ENCODE measurements around the gene NPIPB8.
"Not testable (repeated sequence)": the region's sequence is repeated elsewhere in the genome, so short reads cannot be mapped to it uniquely, and the experiment has no call there.

Gene NPIPB8

GRCh38 chr16:28637765-28638164 is at the start of gene NPIPB8:
NPIPB8 (plus strand) TSS chr16:28638065; CDS start chr16:28638361, 296 bp downstream.
- not testable (repeated sequence) for DNase-seq

DNA sequence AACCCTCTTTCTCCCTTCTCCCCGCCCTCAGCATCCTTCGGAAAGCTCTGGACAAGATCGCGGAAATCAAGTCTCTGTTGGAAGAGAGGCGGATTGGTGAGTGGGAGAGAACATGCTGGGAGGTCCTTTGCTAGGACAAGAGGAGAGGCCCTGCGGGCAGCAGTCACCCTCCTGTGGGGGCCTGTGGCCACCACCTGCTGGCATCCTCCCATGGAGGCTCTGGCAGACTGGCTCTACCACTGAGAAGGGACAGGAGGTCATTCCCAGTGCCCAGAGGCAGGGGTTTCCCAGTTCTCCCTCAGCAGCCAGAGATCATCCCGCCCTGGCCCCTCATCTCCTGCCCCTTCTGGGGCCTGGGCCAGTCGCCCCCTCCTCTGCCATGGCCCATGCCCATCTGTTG is 48.8 kb upstream of the NPIPB8 start:
- no peak for DNase-seq

DNA sequence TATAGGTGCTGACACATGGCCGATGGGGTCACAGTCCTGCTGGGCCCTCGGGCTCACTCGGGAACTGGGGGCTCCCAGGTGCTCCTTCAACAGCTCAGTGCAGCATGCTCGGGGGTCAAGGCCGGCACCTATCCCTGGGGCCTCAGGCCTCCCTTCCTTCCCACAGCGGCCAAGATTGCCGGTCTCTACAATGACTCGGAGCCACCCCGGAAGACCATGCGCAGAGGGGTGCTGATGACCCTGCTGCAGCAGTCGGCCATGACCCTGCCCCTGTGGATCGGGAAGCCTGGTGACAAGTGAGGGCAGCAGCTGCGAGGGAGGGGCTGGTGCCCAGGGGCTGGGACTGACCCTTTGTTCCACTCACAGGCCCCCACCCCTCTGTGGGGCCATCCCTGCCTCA is 47.9 kb upstream of the NPIPB8 start:
- DNase-seq: no peak

GRCh38 chr16:28590384-28591340 is 47.2 kb upstream of the NPIPB8 start:
- DNase-seq: no peak

GRCh38 chr16:28591355-28591754 is 46.5 kb upstream of the NPIPB8 start:
- no peak for DNase-seq

- no peak for DNase-seq
These were observed 45.4 kb upstream of the NPIPB8 start for GRCh38 chr16:28592511-28592910.

DNA sequence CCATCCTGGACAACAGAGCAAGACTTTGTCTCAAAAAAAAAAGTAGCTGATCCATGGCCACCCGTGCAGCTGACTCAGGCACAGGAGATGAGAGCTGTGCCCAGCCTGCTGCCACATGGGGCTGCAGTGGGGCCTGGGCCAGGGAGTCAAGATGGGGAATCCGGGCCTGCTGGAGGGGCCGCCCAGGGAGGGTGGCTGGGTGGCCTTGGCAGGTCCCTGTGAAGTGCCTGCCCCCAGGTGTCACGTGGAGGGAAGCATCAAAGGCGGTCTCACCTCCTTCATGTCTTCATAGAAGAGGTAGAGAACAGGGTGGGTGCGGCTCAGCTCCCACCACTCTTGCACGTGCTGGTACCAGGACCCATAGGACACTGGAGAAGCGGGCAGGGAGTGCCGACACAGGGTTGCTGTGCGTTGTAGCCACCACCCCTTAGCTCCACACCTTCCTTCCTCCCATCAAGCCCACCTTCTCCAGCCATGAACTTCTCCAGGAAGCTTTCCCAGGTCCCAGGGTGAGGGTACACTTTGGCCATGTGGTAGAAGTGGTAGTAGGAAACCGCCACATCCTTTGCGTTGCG is 44.8 kb upstream of the NPIPB8 start:
- no peak for DNase-seq

GRCh38 chr16:28595451-28595850 is 42.4 kb upstream of the NPIPB8 start:
- DNase-seq: not testable (repeated sequence)

GRCh38 chr16:28596115-28596630 is 41.7 kb upstream of the NPIPB8 start:
- no peak for DNase-seq

GRCh38 chr16:28596840-28597691 is 40.8 kb upstream of the NPIPB8 start, which contains the start of gene SULT1A2:
SULT1A2 (minus strand) TSS chr16:28597050; CDS start chr16:28595930, 1,120 bp downstream.
- no peak for DNase-seq

- DNase-seq: no peak
These were observed 40.1 kb upstream of the NPIPB8 start for GRCh38 chr16:28597692-28598261.

GRCh38 chr16:28599377-28600285 is 38.2 kb upstream of the NPIPB8 start:
- not testable (repeated sequence) for DNase-seq

- DNase-seq: not testable (repeated sequence)
These were observed 36.9 kb upstream of the NPIPB8 start for GRCh38 chr16:28600965-28601364.

DNA sequence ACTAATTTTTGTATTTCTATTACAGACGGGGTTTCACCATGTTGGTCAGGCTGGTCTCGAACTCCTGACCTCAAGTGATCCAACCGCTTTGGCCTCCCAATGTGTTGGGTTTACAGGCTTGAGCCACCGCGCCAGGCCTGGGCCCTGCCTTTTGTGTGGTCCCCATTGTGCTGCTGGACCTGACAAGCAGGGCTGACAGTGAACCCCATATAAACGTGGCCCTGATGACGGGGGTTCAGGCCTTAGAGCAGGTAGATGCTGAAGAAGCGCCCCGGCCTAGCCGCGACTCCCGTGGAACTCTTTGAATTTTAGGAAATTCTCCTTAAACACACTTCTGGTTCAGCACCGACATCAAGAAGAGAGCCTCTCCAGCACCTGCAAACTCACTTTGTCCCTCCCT is 36.3 kb upstream of the NPIPB8 start:
- not testable (repeated sequence) for DNase-seq

DNA sequence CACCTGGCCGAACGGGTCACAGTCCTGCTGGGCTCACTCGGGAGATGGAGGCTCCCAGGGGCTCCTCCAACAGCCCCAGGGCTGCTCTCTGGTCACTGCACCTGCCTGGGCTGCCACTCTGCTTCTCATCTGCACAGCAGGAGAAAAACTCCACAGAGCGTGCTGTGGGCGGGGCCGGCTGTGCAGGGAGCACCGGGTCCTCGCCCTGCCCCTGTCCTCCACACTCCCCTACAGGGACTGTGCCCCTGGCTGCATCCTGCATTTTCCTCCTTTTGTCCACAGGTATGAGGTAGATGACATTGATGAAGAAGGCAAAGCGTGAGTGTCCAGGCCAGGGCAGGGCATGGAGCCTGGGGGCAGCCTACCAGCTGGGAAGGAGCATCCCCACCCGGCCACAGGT is 35.8 kb upstream of the NPIPB8 start:
- DNase-seq: not testable (repeated sequence)

GRCh38 chr16:28602529-28602928 is 35.3 kb upstream of the NPIPB8 start:
- no peak for DNase-seq

- DNase-seq: no peak
These were observed 34.3 kb upstream of the NPIPB8 start for GRCh38 chr16:28603381-28604185.

DNA sequence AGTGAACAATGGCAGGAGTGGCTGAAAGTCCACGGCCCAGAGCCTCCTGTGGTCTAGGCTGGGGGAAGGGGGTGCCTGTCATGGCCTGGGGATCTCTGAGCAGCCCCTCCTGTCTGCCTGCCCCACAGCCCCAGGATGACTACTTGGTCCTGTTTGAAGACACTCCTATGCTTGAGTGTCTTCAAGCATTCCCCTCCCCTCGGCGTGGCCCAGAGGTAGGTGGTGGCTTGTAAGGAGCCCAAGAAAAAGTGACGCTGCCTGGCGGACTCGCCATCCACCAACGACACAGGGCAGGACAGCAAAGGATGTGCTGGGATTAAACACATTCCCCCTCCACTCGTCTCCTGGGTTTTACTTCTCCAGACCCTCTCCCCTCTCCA is 33.7 kb upstream of the NPIPB8 start:
- DNase-seq: no peak

DNA sequence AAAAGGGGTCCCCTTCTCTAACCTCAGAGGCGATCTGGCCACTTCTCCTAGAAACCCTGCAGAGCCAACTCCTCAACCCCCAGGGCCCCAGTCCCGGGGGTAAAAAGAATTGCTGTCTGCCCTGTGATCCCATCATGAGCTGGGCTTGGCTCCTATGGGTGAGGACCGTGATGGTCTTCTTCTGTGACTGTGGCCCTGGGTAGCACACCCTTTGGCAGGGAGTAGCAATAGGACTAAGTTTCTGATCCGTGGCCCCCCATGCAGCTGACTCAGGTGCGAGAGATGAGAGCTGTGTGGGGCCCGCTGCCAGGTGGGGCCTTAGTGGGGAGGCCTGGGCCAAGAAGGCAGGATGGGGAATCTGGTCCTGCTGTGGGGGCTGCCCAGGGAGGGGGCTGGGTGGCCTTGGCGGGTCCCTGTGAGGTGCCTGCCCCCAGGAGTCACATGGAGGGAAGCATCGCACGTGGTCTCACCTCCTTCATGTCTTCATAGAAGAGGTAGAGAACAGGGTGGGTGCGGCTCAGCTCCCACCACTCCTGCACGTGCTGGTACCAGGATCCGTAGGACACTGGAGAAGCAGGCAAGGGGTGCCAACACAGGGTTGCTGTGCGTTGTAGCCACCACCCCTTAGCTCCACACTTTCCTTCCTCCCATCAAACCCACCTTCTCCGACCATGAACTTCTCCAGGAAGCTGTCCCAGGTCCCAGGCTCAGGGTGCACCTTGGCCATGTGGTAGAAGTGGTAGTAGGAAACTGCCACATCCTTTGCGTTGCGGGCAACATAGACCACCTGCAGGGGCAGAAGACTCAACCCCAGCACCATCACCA is 31.4 kb upstream of the NPIPB8 start:
- DNase-seq: no peak

Data from inflammatory macrophage treated with lipopolysaccharide for 1 hour (primary cell).